Progenitor cell of endocrine pancreas (in vitro differentiated cells): ENCODE measurements around the gene SPN. TPM values are rescaled to one million over a fixed set of nuclear protein-coding genes. Genes with fewer than 3 reads are reported as not detected.
A peak's percentile ranks its signal among the peaks of the same experiment; 100 is the strongest.
"Not testable (repeated sequence)": the region's sequence is repeated elsewhere in the genome, so short reads cannot be mapped to it uniquely, and the experiment has no call there.

Experiments used
- DNase-seq: peaks from one replicate; pipeline ENCODE4 v3.0.0; 2021; ENCODE audit warnings: low spot score; ENCODE audit not compliant: unreplicated experiment
- H3K27ac Mint-ChIP-seq: 2 replicates; pipeline ENCODE4 v1.8.0; 2021; ENCODE audit warnings: mild to moderate bottlenecking, moderate library complexity, mixed read lengths
- H3K27me3 Mint-ChIP-seq: 2 replicates; pipeline ENCODE4 v1.8.0; 2021; ENCODE audit warnings: mixed read lengths
- H3K36me3 Mint-ChIP-seq: 2 replicates; pipeline ENCODE4 v1.8.0; 2022; ENCODE audit warnings: mixed read lengths; ENCODE audit not compliant: insufficient read depth
- H3K4me1 Mint-ChIP-seq: 2 replicates; pipeline ENCODE4 v1.8.0; 2021; ENCODE audit warnings: low read depth, mixed read lengths
- H3K4me3 Mint-ChIP-seq: 2 replicates; pipeline ENCODE4 v1.8.0; 2021; ENCODE audit warnings: low read depth, mild to moderate bottlenecking, moderate library complexity, mixed read lengths
- H3K9me3 Mint-ChIP-seq: 2 replicates; pipeline ENCODE4 v1.8.0; 2021; ENCODE audit warnings: low read depth, mixed read lengths
- CTCF ChIP-seq: fragments of 200-600 bp; sonication (generic); IDR thresholded peaks from one replicate; pipeline ENCODE4 v1.5.0; 2021; ENCODE audit warnings: antibody characterized with exemption, mild to moderate bottlenecking; ENCODE audit not compliant: unreplicated experiment
- total RNA-seq: library from RNA; stranded (reverse); gene quantifications from 2 replicates; pipeline ENCODE4 v1.2.1, GENCODE V29; 2021

SPN gene
- total RNA-seq, 1 donor from 2014 or later = 0.19 TPM

- Mint-ChIP-seq H3K36me3 (no peaks in the 10 kb centered on the region), H3K27ac (peak overlapping the region; percentile 31), H3K4me1 (no peaks in the 10 kb centered on the region), H3K4me3 (no peak overlapping the region), H3K27me3 (no peaks in the 10 kb centered on the region), H3K9me3 (no peaks in the 10 kb centered on the region)
- DNase-seq = no peak
- no peak for TF ChIP-seq CTCF
These were observed 12.3 kb upstream of the SPN start for GRCh38 chr16:29650771-29651170.

- Mint-ChIP-seq H3K4me3 (no peak overlapping the region), H3K27me3 (no peaks in the 10 kb centered on the region), H3K27ac (no peak overlapping the region), H3K9me3 (no peaks in the 10 kb centered on the region), H3K36me3 (no peaks in the 10 kb centered on the region), H3K4me1 (no peaks in the 10 kb centered on the region)
- no peak for DNase-seq
- TF ChIP-seq CTCF = no peak
These were observed 11.2 kb upstream of the SPN start for GRCh38 chr16:29651774-29652349.

- Mint-ChIP-seq H3K27ac (no peak overlapping the region), H3K36me3 (no peaks in the 10 kb centered on the region), H3K9me3 (no peaks in the 10 kb centered on the region), H3K27me3 (no peaks in the 10 kb centered on the region), H3K4me3 (no peak overlapping the region), H3K4me1 (no peaks in the 10 kb centered on the region)
- no peak for TF ChIP-seq CTCF
- no peak for DNase-seq
These were observed 9.6 kb upstream of the SPN start for GRCh38 chr16:29653471-29653870.

GRCh38 chr16:29653890-29654289, 9.2 kb upstream of the SPN start:
- H3K4me1 Mint-ChIP-seq, H3K27me3 Mint-ChIP-seq, H3K27ac Mint-ChIP-seq, H3K9me3 Mint-ChIP-seq, DNase-seq, H3K4me3 Mint-ChIP-seq, H3K36me3 Mint-ChIP-seq: not testable (repeated sequence)

GRCh38 chr16:29656688-29657523, 6.1 kb upstream of the SPN start:
- no peaks in the 10 kb centered on the region for H3K36me3 Mint-ChIP-seq
- no peaks in the 10 kb centered on the region for H3K4me1 Mint-ChIP-seq
- H3K27ac Mint-ChIP-seq = peak overlapping the region; percentile 33
- no peak overlapping the region for H3K4me3 Mint-ChIP-seq
- no peaks in the 10 kb centered on the region for H3K27me3 Mint-ChIP-seq
- H3K9me3 Mint-ChIP-seq = no peaks in the 10 kb centered on the region
- DNase-seq = no peak
- TF ChIP-seq CTCF = no peak

GRCh38 chr16:29658705-29659104, 4.3 kb upstream of the SPN start:
- TF ChIP-seq CTCF = no peak
- Mint-ChIP-seq H3K9me3 (no peaks in the 10 kb centered on the region), H3K27ac (no peak overlapping the region), H3K27me3 (no peaks in the 10 kb centered on the region), H3K36me3 (no peaks in the 10 kb centered on the region), H3K4me1 (no peaks in the 10 kb centered on the region), H3K4me3 (no peak overlapping the region)
- DNase-seq = no peak
